ENCODE measurements around the gene ADGRG3.
"Not testable (repeated sequence)": the region's sequence is repeated elsewhere in the genome, so short reads cannot be mapped to it uniquely, and the experiment has no call there.

The ADGRG3 gene

GRCh38 chr16:57722651-57723050 lies 54.5 kb downstream of the ADGRG3 start:
- no peak for FAIRE-seq
- no peak for DNase-seq (ENCODE audit: insufficient read length, low spot score)
- no peak for TF ChIP-seq POLR2AphosphoS5 (IDR thresholded peaks at IDR 0.05; ENCODE audit: low read depth, low read length)
- no peak for TF ChIP-seq POU2F2 (IDR thresholded peaks at IDR 0.05; ENCODE audit: low read depth, low read length)
- TF ChIP-seq POLR2A (IDR thresholded peaks at IDR 0.05; ENCODE audit: low read depth, low read length) = no peak

DNA sequence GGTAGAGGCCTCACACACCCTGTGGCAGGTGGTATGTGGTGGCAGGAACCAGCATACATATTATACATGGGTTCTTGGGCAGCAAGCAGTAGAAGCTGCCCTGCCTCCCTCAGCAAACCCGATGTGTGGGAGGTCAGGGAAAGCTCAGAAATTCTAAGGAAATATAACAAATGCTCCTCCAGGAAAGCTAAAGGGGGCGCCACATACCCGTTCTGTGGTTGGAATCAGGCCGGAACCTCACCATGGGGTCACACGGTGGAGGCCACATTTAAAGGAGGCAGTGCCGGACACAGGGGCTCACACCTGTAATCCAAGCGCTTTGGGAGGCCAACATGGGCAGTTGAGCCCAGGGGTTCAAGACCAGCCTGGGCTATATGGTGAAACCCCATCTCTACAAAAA lies 55.1 kb downstream of the ADGRG3 start:
- TF ChIP-seq SPI1 (IDR thresholded peaks at IDR 0.05; ENCODE audit: low read depth, low read length) (no peak), POLR2A (IDR thresholded peaks at IDR 0.05; ENCODE audit: low read depth, low read length) (no peak), POLR2AphosphoS5 (IDR thresholded peaks at IDR 0.05; ENCODE audit: low read depth, low read length) (no peak), POU2F2 (IDR thresholded peaks at IDR 0.05; ENCODE audit: low read depth, low read length) (no peak), TAF1 (IDR thresholded peaks at IDR 0.05; ENCODE audit: low read depth, low read length) (no peak), PAX5 (IDR thresholded peaks at IDR 0.05; ENCODE audit: insufficient read depth, low read length, severe bottlenecking) (no peak)
- DNase-seq (ENCODE audit: insufficient read length, low spot score) (no peak), FAIRE-seq (no peak)

DNA sequence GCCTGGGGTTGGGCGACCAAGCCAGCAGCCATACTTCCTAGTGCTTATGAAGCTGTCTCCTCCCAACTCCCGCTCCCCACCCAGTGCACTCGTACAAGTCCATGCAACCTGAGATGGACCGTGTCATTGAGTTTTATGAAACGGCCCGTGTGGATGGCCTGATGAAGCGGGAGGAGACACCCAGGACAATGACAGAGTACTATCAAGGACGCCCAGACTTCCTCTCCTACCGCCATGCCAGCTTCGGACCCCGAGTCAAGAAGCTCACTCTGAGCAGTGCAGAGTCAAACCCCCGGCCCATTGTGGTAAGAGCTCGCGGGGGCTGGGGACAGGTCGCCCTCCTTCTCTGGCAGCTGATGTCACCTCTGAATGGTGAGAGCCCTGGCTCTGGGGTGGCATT lies 56.4 kb downstream of the ADGRG3 start:
- DNase-seq (ENCODE audit: insufficient read length, low spot score) (no peak), FAIRE-seq (no peak)
- TF ChIP-seq SPI1 (IDR thresholded peaks at IDR 0.05; ENCODE audit: low read depth, low read length) (no peak), POLR2AphosphoS5 (IDR thresholded peaks at IDR 0.05; ENCODE audit: low read depth, low read length) (no peak), POU2F2 (IDR thresholded peaks at IDR 0.05; ENCODE audit: low read depth, low read length) (no peak), POLR2A (IDR thresholded peaks at IDR 0.05; ENCODE audit: low read depth, low read length) (no peak), TAF1 (IDR thresholded peaks at IDR 0.05; ENCODE audit: low read depth, low read length) (no peak), PAX5 (IDR thresholded peaks at IDR 0.05; ENCODE audit: insufficient read depth, low read length, severe bottlenecking) (no peak)

GRCh38 chr16:57725151-57725550 lies 57.0 kb downstream of the ADGRG3 start:
- no peak for DNase-seq (ENCODE audit: insufficient read length, low spot score)
- FAIRE-seq = peak; percentile 84
- TF ChIP-seq POLR2A (IDR thresholded peaks at IDR 0.05; ENCODE audit: low read depth, low read length) (no peak), POU2F2 (IDR thresholded peaks at IDR 0.05; ENCODE audit: low read depth, low read length) (no peak), POLR2AphosphoS5 (IDR thresholded peaks at IDR 0.05; ENCODE audit: low read depth, low read length) (no peak), PAX5 (IDR thresholded peaks at IDR 0.05; ENCODE audit: insufficient read depth, low read length, severe bottlenecking) (no peak), TAF1 (IDR thresholded peaks at IDR 0.05; ENCODE audit: low read depth, low read length) (no peak)

- no peak for TF ChIP-seq PAX5 (IDR thresholded peaks at IDR 0.05; ENCODE audit: insufficient read depth, low read length, severe bottlenecking)
- TF ChIP-seq SPI1 (IDR thresholded peaks at IDR 0.05; ENCODE audit: low read depth, low read length) = no peak
- TF ChIP-seq POLR2AphosphoS5 (IDR thresholded peaks at IDR 0.05; ENCODE audit: low read depth, low read length) = no peak
- no peak for TF ChIP-seq POLR2A (IDR thresholded peaks at IDR 0.05; ENCODE audit: low read depth, low read length)
- TF ChIP-seq POU2F2 (IDR thresholded peaks at IDR 0.05; ENCODE audit: low read depth, low read length) = no peak
- TF ChIP-seq TAF1 (IDR thresholded peaks at IDR 0.05; ENCODE audit: low read depth, low read length) = no peak
- DNase-seq (ENCODE audit: insufficient read length, low spot score) (no peak), FAIRE-seq (peak; percentile 59)
Observed at GRCh38 chr16:57725554-57725953, 57.4 kb downstream of the ADGRG3 start.

GRCh38 chr16:57725976-57726375 lies 57.9 kb downstream of the ADGRG3 start:
- TF ChIP-seq POLR2A (IDR thresholded peaks at IDR 0.05; ENCODE audit: low read depth, low read length) (no peak), SPI1 (IDR thresholded peaks at IDR 0.05; ENCODE audit: low read depth, low read length) (no peak), POU2F2 (IDR thresholded peaks at IDR 0.05; ENCODE audit: low read depth, low read length) (no peak), TAF1 (IDR thresholded peaks at IDR 0.05; ENCODE audit: low read depth, low read length) (no peak), POLR2AphosphoS5 (IDR thresholded peaks at IDR 0.05; ENCODE audit: low read depth, low read length) (no peak)
- DNase-seq (ENCODE audit: insufficient read length, low spot score) (no peak), FAIRE-seq (no peak)

DNA sequence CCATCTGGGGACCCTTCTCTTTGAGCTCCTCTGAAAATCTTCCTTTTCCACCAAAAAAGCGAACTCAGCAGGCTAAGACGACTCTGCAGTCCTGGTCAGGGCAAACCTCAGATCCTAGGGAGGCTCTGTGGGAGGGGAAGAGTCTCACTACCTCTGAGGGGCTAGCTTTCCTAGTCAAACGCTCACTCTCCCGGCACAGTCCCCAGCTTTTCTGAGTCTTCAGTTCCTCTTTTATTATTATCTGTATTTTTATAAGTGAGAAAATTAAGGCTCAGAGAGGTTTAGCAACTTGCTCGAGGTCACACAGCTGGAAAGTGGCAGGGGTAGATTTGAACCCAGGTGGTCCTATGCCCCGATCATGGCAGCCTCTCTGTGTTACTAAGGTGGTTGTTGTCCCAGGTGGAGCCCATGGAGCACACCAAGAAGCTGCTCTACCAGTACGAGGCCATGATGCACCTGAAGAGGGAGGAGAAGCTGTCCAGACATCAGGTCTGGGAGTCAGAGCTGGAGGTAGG lies 58.4 kb downstream of the ADGRG3 start:
- TF ChIP-seq PAX5 (IDR thresholded peaks at IDR 0.05; ENCODE audit: insufficient read depth, low read length, severe bottlenecking) (no peak), SPI1 (IDR thresholded peaks at IDR 0.05; ENCODE audit: low read depth, low read length) (peak; percentile 66; the same call in 1 of the 2 replicates)
- FAIRE-seq = no peak
- DNase-seq (ENCODE audit: insufficient read length, low spot score) = no peak

DNA sequence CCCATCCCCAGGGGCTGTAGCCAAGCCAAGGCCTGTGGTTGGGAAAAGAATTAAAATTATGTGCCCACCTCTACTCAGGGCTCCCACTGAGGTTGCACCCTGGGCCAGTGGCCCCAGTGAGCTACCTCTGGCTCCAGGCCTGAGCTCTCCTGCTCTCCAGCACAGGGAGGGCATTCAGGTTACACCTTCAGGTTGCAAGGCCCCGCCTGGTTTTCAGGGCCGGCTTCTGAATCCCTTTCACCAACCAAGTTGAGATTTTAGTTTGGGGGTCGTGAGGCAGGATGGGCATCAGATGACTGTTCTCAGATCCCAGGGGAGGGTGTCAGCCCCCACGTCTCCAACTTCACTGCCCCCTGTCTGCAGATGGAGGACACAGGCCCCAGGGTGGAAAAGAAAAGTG lies 59.5 kb downstream of the ADGRG3 start:
- TF ChIP-seq TAF1 (IDR thresholded peaks at IDR 0.05; ENCODE audit: low read depth, low read length) (no peak), POLR2A (IDR thresholded peaks at IDR 0.05; ENCODE audit: low read depth, low read length) (no peak), PAX5 (IDR thresholded peaks at IDR 0.05; ENCODE audit: insufficient read depth, low read length, severe bottlenecking) (no peak), SPI1 (IDR thresholded peaks at IDR 0.05; ENCODE audit: low read depth, low read length) (no peak)
- no peak for DNase-seq (ENCODE audit: insufficient read length, low spot score)
- FAIRE-seq = no peak

DNA sequence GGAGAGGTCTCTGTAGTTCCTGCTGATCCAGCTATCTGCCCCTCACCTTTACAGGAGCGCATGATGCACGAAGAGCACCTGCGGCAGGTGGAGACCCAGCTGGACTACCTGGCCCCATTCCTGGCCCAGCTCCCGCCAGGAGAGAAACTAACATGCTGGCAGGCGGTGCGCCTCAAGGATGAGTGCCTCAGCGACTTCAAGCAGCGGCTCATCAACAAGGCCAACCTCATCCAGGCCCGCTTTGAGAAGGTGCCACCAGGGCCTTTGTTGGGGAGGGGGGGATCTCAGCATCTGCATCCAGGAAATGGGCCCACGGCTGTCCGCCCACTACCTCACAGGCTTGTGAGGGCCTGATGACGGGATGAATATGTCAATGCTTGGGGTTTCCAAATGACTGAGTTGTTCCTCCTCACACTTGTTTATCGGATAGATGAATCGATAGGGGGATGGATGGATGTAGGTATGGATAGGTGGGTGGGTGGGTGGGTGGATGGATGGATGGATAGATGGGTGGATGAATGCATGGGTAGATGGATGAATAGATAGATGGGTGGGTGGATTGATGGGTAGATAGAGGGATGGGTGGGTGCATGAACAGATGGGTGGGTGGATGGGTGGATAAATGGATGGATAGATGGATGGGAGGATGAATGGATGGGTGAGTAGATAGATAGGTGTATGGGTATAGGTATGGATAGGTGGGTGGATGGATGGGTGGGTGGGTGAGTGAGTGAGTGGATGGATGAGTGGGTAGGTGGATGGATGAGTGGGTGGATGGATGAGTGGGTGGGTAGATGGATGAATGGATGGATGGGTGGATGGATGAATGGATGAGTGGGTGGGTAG lies 60.5 kb downstream of the ADGRG3 start:
- DNase-seq (ENCODE audit: insufficient read length, low spot score) = no peak
- FAIRE-seq = no peak
- TF ChIP-seq TAF1 (IDR thresholded peaks at IDR 0.05; ENCODE audit: low read depth, low read length) (no peak), SPI1 (IDR thresholded peaks at IDR 0.05; ENCODE audit: low read depth, low read length) (no peak), POU2F2 (IDR thresholded peaks at IDR 0.05; ENCODE audit: low read depth, low read length) (no peak), POLR2AphosphoS5 (IDR thresholded peaks at IDR 0.05; ENCODE audit: low read depth, low read length) (no peak), PAX5 (IDR thresholded peaks at IDR 0.05; ENCODE audit: insufficient read depth, low read length, severe bottlenecking) (no peak), POLR2A (IDR thresholded peaks at IDR 0.05; ENCODE audit: low read depth, low read length) (no peak)

DNA sequence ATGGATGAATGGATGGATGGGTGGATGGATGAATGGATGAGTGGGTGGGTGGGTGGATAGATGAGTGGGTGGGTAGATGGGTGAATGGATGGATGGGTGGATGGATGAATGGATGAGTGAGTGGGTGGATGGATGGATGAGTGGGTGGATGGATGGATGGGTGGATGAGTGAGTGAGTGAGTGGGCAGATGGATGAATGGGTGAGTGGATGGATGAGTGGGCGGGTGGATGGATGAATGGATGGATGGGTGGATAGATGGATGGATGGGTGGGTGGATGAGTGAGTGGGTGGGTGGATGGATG lies 61.0 kb downstream of the ADGRG3 start:
- DNase-seq (ENCODE audit: insufficient read length, low spot score) (no peak), FAIRE-seq (peak; percentile 51)
- TF ChIP-seq POU2F2 (IDR thresholded peaks at IDR 0.05; ENCODE audit: low read depth, low read length) = no peak
- TF ChIP-seq POLR2A (IDR thresholded peaks at IDR 0.05; ENCODE audit: low read depth, low read length) = no peak
- TF ChIP-seq POLR2AphosphoS5 (IDR thresholded peaks at IDR 0.05; ENCODE audit: low read depth, low read length) = no peak
- no peak for TF ChIP-seq TAF1 (IDR thresholded peaks at IDR 0.05; ENCODE audit: low read depth, low read length)
- TF ChIP-seq SPI1 (IDR thresholded peaks at IDR 0.05; ENCODE audit: low read depth, low read length) = no peak
- no peak for TF ChIP-seq PAX5 (IDR thresholded peaks at IDR 0.05; ENCODE audit: insufficient read depth, low read length, severe bottlenecking)

DNA sequence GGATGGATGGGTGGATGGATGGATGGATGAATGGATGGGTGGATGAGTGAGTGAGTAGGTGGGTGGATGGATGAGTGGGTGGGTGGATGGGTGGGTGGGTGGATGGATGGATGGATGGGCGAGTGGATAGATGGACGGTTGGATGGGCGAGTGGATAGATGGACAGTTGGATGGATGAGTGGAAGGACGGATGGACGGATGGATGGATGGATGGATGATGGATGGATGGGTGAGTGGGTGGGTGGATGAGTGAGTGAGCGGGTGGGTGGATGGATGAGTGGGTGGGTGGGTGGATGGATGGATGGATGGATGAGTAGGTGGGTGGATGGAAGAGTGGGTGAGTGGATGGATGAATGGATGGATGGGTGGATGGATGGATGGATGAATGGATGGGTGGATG lies 61.7 kb downstream of the ADGRG3 start:
- not testable (repeated sequence) for DNase-seq (ENCODE audit: insufficient read length, low spot score)
- FAIRE-seq = peak; percentile 75

Data from GM12891 (cell line).